ENCODE measurements around the gene C16orf92.
"Not testable (repeated sequence)": the region's sequence is repeated elsewhere in the genome, so short reads cannot be mapped to it uniquely, and the experiment has no call there.

The C16orf92 gene

GRCh38 chr16:30030011-30030685, 7.2 kb downstream of the C16orf92 start:
- DNase-seq (ENCODE audit: low read depth): no peak
- H3K4me3 ChIP-seq (ENCODE audit: low read length): no peak overlapping the region
- no peak for TF ChIP-seq CTCF (conservative IDR thresholded peaks at IDR 0.05; ENCODE audit: low read depth, low read length)

- no peak within 1 kb of the TSS for H3K4me3 ChIP-seq (ENCODE audit: low read length)
- DNase-seq (ENCODE audit: low read depth): no peak
- TF ChIP-seq CTCF (conservative IDR thresholded peaks at IDR 0.05; ENCODE audit: low read depth, low read length): no peak
These were observed 7.9 kb downstream of the C16orf92 start, which contains the start of gene TLCD3B for GRCh38 chr16:30030841-30031413. Gene TLCD3B (minus strand): TSS chr16:30031271. CDS start chr16:30030527, 744 bp downstream.

- H3K4me3 ChIP-seq (ENCODE audit: low read length): no peak overlapping the region
- TF ChIP-seq CTCF (conservative IDR thresholded peaks at IDR 0.05; ENCODE audit: low read depth, low read length): no peak
- DNase-seq (ENCODE audit: low read depth): no peak
These were observed 8.5 kb downstream of the C16orf92 start for GRCh38 chr16:30031477-30031918.

- H3K4me3 ChIP-seq (ENCODE audit: low read length): no peak overlapping the region
- no peak for DNase-seq (ENCODE audit: low read depth)
- peak; percentile 86 for TF ChIP-seq CTCF (conservative IDR thresholded peaks at IDR 0.05; ENCODE audit: low read depth, low read length)
These were observed 9.3 kb downstream of the C16orf92 start for GRCh38 chr16:30032083-30032819.

GRCh38 chr16:30033270-30033669, 10.3 kb downstream of the C16orf92 start:
- DNase-seq (ENCODE audit: low read depth): no peak
- TF ChIP-seq CTCF (conservative IDR thresholded peaks at IDR 0.05; ENCODE audit: low read depth, low read length): no peak
- H3K4me3 ChIP-seq (ENCODE audit: low read length): no peak overlapping the region

GRCh38 chr16:30040221-30040620, 17.2 kb downstream of the C16orf92 start:
- DNase-seq (ENCODE audit: low read depth): no peak
- TF ChIP-seq CTCF (conservative IDR thresholded peaks at IDR 0.05; ENCODE audit: low read depth, low read length): no peak
- H3K4me3 ChIP-seq (ENCODE audit: low read length): no peak overlapping the region

- not testable (repeated sequence) for H3K4me3 ChIP-seq (ENCODE audit: low read length); DNase-seq (ENCODE audit: low read depth)
These were observed 17.7 kb downstream of the C16orf92 start for GRCh38 chr16:30040690-30041089.
